NCI-H187 treated with DMSO at 0.1 percent for 48 hours (cell line): ENCODE data around the gene HDLBP.

Experiments
- DNase-seq: peaks from one replicate; lab custom pipeline; 2025; lab: John Stamatoyannopoulos, UW

Gene HDLBP

GRCh38 chr2:241275910-241276309, 39.6 kb downstream of the HDLBP start:
- no peak for DNase-seq

- DNase-seq, result no peak
These were observed 40.0 kb downstream of the HDLBP start for GRCh38 chr2:241275504-241275903.

- DNase-seq, result no peak
These were observed 41.3 kb downstream of the HDLBP start for GRCh38 chr2:241274127-241274526.

- no peak for DNase-seq
These were observed 42.1 kb downstream of the HDLBP start for GRCh38 chr2:241273210-241274020.

- no peak for DNase-seq
These were observed 42.9 kb downstream of the HDLBP start for GRCh38 chr2:241272303-241273209.

- DNase-seq, result no peak
These were observed 43.7 kb downstream of the HDLBP start for GRCh38 chr2:241271706-241272302.

- no peak for DNase-seq
These were observed 44.9 kb downstream of the HDLBP start for GRCh38 chr2:241270531-241270930.

GRCh38 chr2:241269707-241270520, 45.6 kb downstream of the HDLBP start:
- no peak for DNase-seq

- no peak for DNase-seq
These were observed 46.6 kb downstream of the HDLBP start for GRCh38 chr2:241268716-241269445.

GRCh38 chr2:241268306-241268705, 47.2 kb downstream of the HDLBP start:
- no peak for DNase-seq

GRCh38 chr2:241267249-241268067, 48.0 kb downstream of the HDLBP start:
- DNase-seq, result no peak

- DNase-seq, result no peak
These were observed 50.0 kb downstream of the HDLBP start for GRCh38 chr2:241265506-241265905.

- DNase-seq, result no peak
These were observed 52.4 kb downstream of the HDLBP start for GRCh38 chr2:241263061-241263460.

- DNase-seq, result no peak
These were observed 53.8 kb downstream of the HDLBP start for GRCh38 chr2:241261628-241262027.

GRCh38 chr2:241260911-241261310, 54.6 kb downstream of the HDLBP start:
- DNase-seq, result no peak

GRCh38 chr2:241258505-241259280, 56.8 kb downstream of the HDLBP start:
- no peak for DNase-seq

GRCh38 chr2:241257419-241258032, 57.9 kb downstream of the HDLBP start:
- DNase-seq, result no peak

GRCh38 chr2:241256168-241256545, 59.3 kb downstream of the HDLBP start:
- no peak for DNase-seq
